Measurements from ENCODE around the gene TWF1.
A peak's percentile ranks its signal among the peaks of the same experiment; 100 is the strongest.

The TWF1 gene

GRCh38 chr12:43763769-43764168, 42.3 kb downstream of the TWF1 start:
- H3K27ac Mint-ChIP-seq, result no peak overlapping the region
- no peak for TF ChIP-seq CTCF (IDR thresholded peaks at IDR 0.05; ENCODE audit: unreplicated experiment in 3 of 3)
- H3K4me1 Mint-ChIP-seq, result peaks cover 9% of the 10 kb centered on the region
- no peaks in the 10 kb centered on the region for H3K36me3 Mint-ChIP-seq (ENCODE audit: low read depth)
- no peak overlapping the region for H3K4me3 Mint-ChIP-seq
- no peaks in the 10 kb centered on the region for H3K9me3 Mint-ChIP-seq
- H3K27me3 Mint-ChIP-seq (ENCODE audit: low read depth), result no peaks in the 10 kb centered on the region

DNA sequence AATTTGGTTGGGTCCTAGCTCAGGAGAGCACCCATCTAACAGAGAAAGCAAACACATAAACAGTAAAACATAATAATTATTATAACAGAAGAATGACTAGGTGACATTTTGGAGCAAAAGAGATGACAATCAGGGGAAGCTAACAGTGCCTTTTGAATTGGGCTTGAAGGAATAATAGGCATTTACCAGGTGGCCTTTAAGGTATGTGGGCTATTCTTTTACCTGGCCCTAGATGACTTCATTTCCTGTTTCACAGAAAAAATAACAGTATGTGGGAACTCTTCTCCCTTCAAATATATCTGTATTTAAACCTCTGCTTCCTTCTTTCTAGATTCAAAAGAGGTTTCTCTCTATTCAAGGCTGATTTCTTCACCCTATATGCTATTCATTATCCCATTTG, 43.5 kb downstream of the TWF1 start:
- Mint-ChIP-seq H3K4me3 (no peak overlapping the region), H3K36me3 (ENCODE audit: low read depth) (no peaks in the 10 kb centered on the region), H3K9me3 (no peaks in the 10 kb centered on the region), H3K27me3 (ENCODE audit: low read depth) (no peaks in the 10 kb centered on the region), H3K27ac (no peak overlapping the region), H3K4me1 (peaks cover 9% of the 10 kb centered on the region)
- TF ChIP-seq CTCF (IDR thresholded peaks at IDR 0.05; ENCODE audit: unreplicated experiment in 3 of 3), result no peak

DNA sequence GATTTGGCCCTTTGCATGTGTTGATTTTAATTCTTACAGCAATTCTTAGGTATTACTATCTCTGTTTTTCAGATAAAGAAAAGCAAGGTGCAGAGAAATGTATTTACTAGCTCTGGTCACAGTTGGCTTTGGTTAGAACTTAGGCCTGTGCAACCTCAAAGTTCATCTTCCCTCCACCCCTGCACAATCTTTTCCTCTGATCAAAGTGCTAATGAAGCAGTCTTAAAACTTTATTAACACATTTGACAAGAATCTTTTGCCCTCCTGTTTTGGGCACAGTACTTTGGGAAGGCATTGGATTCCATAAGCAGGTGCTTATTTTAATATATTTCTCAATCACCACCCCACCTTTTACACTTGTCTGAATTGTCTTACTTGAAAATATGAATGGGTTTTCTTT, 44.6 kb downstream of the TWF1 start:
- peaks cover 9% of the 10 kb centered on the region for H3K4me1 Mint-ChIP-seq
- H3K4me3 Mint-ChIP-seq, result no peak overlapping the region

GRCh38 chr12:43760396-43760795, 45.7 kb downstream of the TWF1 start:
- no peaks in the 10 kb centered on the region for H3K27me3 Mint-ChIP-seq (ENCODE audit: low read depth)
- peak overlapping the region in 1 of 3 experiments; percentile 42 for H3K27ac Mint-ChIP-seq
- no peaks in the 10 kb centered on the region for H3K36me3 Mint-ChIP-seq (ENCODE audit: low read depth)
- no peaks in the 10 kb centered on the region for H3K9me3 Mint-ChIP-seq
- peak overlapping the region; percentile 60 to 79 (median 71) for H3K4me3 Mint-ChIP-seq
- no peak for TF ChIP-seq CTCF (IDR thresholded peaks at IDR 0.05; ENCODE audit: unreplicated experiment in 3 of 3)
- peaks cover 9% of the 10 kb centered on the region for H3K4me1 Mint-ChIP-seq

More for the DNA sequence above, 44.6 kb downstream of the TWF1 start:
- TF ChIP-seq CTCF (IDR thresholded peaks at IDR 0.05; ENCODE audit: unreplicated experiment in 3 of 3), result no peak
- Mint-ChIP-seq H3K9me3 (no peaks in the 10 kb centered on the region), H3K27ac (no peak overlapping the region), H3K36me3 (ENCODE audit: low read depth) (no peaks in the 10 kb centered on the region), H3K27me3 (ENCODE audit: low read depth) (no peaks in the 10 kb centered on the region)

DNA sequence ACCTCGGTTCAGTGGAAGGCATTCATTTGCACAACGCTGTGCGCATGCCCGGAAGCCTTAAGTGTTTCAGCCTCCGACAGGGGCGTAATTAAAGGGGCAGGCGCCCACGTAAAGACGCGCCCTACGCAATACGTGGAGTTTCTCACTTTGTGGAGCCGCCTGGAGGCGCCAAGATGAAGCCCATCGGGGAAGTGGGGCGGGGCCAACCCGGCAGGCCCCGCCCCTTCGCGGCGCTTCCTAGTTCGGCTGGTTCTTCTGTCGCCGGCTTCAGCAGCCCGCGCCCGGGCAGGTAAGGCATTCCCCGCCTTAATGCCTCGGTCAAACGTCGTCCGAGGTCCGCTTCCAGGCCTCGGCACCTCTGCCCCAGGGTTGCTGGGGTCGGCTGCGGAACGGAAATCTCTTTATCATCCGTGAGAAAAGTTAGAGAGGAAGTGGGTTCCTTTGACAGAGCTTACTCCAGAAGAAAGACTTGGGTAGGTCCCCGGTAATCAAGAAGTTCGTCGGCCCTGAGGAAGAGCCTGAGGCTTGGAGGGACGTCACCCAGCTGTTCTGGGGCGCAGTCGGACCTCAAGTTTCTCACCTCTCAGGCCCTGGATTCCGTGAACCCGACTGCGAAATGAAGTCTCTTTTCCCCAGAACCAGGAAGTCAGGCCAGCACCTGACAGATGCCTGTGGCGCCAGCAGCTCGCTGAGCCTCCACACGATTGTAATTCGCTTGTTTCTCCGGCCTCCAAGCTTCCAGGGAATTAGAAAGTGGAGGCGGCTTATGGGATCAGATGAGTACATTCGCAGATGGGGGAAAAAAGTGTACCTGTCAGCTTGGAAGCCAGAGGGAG, 47.2 kb downstream of the TWF1 start, which contains the start of the genes IRAK4 and PUS7L:
Gene IRAK4 (plus strand): TSS at position 224 of the 836 bp plus-strand sequence. CDS start 9,161 bp downstream, outside the sequence.
Gene PUS7L (minus strand): TSS at position 63 of the 836 bp plus-strand sequence. CDS start 3,545 bp downstream, outside the sequence.
- Mint-ChIP-seq H3K27me3 (ENCODE audit: low read depth) (no peaks in the 10 kb centered on the region), H3K9me3 (no peaks in the 10 kb centered on the region), H3K4me3 (peak within 1 kb of the TSS; percentile 82 to 90 (median 86)), H3K4me1 (peaks cover 9% of the 10 kb centered on the region), H3K27ac (peak within 1 kb of the TSS; percentile 0 to 86 (median 85)), H3K36me3 (ENCODE audit: low read depth) (peaks cover 7% of the 10 kb centered on the region)
- peak in 2 of 3 experiments; percentile 13 to 25 for TF ChIP-seq CTCF (IDR thresholded peaks at IDR 0.05; ENCODE audit: unreplicated experiment in 3 of 3)
